ENCODE measurements around the gene PFKFB4.

The PFKFB4 gene

DNA sequence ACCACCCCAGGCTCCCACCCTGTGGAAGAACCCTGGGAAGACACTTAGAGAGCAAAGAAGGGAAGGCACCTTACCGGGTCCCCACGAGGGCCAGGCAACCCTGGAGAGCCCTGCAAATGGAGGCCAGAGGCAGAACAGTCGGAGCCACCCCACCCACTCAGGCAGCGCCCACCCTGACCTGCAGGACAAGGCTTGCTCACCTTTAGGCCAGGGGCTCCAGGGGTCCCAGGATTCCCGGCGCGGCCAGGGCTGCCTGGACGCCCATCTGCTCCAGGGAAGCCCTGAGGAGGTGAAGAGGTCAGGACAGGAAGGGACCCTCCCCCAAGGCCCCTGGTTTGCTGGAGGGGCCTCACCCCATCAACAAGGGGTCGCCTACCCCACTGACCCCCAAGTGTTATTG is 28.2 kb upstream of the PFKFB4 start:
- DNase-seq: no peak

DNA sequence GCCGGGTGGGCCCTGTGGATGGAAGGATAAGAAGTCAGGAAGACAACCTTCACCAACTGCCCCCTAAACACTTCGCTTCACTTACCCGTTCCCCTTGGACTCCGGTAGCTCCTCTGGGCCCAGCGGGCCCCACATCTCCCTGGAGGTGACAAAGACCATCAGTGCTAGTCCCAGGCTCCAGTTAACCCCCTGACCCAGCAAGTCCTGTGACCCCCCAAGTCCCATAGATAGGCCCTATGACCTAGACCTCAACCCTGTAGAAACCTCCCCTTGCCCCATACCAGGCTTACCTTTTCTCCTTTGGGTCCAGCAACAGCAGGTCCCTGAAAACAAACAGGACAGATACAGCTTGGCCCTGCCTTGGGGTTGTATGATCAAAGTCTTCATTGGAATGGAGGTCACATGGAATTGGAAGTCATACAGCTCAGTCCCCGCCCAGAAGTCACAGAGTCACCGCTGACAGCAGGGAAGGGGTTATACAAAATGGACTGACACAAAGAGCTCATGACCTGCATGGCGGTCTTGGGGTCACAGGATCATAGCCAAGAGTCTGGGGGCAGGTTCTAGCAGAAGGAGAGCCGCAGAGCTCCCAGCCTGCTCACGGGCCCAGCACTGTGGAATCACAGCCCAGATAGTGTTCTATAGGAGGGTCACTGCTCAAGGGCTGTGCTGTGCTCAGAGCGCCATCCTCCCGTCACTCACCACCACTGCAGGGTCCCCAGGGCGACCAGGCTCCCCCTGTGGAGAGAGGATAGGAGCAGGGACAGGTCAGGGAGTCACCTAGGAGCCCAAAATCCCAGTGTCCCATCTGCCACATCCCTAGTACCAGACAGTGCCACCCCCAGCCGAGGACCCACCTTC is 25.2 kb upstream of the PFKFB4 start:
- DNase-seq: no peak

DNA sequence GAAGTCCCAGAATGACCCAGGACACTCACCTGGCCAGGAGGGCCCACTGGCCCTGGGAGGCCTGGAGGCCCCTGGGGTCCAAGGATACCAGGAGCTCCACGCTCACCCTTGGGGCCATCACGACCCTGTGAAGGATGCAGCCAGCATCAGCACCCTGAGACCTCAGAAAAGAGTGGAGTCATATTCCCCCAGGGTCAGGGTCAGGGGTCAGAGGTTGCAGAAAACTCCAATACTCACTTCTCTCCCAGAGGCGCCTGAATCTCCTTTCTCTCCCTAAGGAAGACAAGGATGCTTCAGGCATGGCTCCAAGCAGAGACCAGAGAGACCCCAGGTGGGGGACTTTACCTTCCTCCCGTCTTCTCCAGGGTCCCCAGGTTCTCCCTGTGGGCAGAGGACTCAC is 20.0 kb upstream of the PFKFB4 start:
- DNase-seq: no peak

DNA sequence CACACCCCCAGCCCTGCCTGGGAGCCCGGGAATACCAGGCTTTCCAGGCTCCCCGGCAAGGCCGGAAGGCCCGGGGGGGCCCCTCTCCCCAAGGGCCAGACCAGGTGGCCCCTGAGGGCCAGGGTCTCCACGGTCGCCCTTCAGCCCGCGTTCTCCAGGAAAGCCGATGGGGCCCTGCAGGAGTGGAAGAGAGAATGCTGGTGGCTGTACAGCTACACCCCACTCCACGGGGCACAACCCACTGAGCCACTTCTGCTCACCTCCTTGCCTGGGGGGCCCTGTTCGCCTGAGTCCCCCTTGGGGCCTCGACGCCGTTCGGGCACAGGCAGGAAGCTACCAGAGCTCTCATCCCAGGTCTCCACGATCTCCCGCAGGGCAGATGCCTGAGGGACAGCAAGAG is 18.8 kb upstream of the PFKFB4 start:
- DNase-seq: no peak

- no peak for DNase-seq
These were observed 17.5 kb upstream of the PFKFB4 start for GRCh38 chr3:48573973-48574585.

GRCh38 chr3:48572517-48572916 is 15.9 kb upstream of the PFKFB4 start:
- DNase-seq: no peak

DNA sequence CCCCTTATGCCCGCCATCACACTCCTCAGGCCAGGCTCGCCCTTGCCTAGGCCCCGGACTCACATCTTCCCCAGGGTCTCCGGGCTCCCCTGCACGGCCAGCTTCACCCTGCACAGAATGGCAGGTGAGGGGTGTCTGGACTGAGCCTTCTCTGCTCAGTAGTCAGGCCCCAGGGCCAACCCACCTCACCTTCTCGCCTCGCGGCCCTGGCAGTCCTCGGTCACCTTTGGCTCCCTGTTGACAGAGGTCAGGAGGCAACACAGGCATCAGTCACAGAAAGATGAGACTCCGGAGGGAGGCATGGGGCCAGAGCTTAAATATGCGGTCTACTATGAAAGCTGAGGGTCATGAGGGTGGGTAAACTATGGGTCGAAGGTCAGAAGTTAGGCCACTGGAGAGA is 15.3 kb upstream of the PFKFB4 start:
- no peak for DNase-seq

DNA sequence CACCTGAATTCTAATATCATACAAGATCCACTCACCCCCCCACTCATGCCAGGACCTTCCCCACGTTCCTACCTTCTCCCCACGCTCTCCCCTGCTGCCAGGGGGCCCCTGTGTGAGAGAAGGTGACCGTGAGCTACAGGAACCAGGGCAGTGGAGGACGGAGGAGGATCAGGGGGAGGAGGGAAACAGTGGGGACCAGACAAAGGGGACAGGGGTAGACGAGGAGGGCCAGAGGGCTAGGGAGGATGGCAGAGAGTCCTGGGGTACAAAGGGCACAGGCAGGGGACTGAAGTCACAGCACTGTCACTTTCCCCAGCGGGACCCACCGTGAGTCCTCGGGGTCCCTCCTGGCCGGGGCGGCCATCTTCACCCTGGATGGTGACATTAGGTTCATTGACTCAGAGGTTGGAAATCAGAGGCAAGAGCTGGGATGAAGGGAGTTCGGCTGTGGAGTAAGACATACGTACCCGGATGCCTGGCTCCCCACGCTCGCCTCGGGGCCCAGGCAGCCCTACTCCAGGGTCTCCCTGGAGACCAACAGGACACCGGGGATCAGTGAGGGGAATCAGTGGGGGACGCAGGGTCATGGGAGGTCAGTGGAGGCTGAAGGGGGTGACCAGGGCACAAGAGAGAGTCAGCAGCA is 13.3 kb upstream of the PFKFB4 start:
- no peak for DNase-seq

- DNase-seq: no peak
These were observed 12.8 kb upstream of the PFKFB4 start for GRCh38 chr3:48569400-48569799.

DNA sequence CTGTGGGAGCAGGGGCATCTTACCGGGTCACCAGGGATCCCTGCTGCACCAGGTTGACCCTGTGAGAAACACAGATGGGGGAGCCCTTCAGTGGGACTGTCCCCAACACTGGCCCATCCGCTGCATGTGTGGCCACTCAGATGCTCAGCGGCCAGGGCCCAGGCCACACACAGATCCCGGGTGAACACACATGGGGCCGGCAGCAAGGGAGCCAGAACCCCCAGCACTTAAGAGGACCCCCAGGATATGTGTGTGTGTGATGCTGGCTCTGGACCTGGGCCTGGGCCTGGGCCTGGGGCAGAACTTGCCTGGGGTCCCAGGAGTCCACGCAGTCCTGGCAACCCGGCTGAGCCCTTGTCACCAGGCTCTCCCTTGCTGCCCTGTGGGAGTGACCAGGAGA is 11.9 kb upstream of the PFKFB4 start:
- DNase-seq: no peak

DNA sequence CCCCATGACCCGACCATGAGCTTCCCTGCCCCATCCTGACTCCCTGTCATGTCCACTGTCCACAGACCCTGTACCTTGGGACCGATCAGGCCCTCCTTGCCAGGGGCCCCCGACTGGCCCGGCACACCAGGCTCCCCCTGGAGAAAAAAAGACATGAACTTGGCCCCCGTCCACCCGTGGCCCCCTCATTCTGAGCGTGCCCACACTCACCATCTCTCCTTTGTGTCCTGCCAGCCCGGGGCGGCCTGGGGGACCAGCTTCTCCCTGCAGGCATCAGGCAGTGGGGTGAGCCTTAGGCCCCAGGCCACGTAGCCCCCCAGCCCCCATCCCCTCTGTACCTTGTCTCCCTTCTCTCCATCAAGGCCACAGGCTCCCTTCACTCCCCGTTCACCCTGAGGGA is 10.9 kb upstream of the PFKFB4 start:
- DNase-seq: no peak

- no peak for DNase-seq
These were observed 10.5 kb upstream of the PFKFB4 start for GRCh38 chr3:48567090-48567489.

- no peak for DNase-seq
These were observed 9.8 kb upstream of the PFKFB4 start for GRCh38 chr3:48566401-48566760.

GRCh38 chr3:48565591-48566400 is 9.2 kb upstream of the PFKFB4 start:
- no peak for DNase-seq

- no peak for DNase-seq
These were observed 8.6 kb upstream of the PFKFB4 start for GRCh38 chr3:48565186-48565585.

DNA sequence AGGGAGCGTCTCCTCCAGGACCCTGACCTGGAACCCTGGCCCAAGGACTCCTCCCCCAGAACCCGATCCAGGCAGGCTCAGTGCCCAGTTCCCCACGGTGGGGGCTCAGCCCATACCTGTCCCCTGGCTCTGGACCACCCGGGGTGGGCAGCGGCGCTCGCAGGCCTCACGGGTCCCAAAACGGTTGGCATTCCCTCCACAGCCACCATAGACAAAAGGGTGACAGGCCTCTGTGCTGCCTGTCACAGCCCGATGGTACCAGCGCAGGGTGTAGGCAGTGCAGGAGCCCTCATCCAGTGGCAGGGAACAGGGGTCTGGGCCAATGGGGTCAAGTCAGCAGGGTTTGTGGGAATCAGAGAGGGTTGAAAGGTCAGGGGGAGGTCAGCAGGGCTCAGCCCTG is 8.1 kb upstream of the PFKFB4 start:
- no peak for DNase-seq

GRCh38 chr3:48564022-48564421 is 7.4 kb upstream of the PFKFB4 start:
- peak; percentile 19 for DNase-seq

- DNase-seq: no peak
These were observed 6.8 kb upstream of the PFKFB4 start, which contains the start of gene UCN2 for GRCh38 chr3:48563382-48563918. TSS of gene UCN2 (minus strand) at chr3:48563781. CDS start at chr3:48563124, 657 bp downstream.

DNA sequence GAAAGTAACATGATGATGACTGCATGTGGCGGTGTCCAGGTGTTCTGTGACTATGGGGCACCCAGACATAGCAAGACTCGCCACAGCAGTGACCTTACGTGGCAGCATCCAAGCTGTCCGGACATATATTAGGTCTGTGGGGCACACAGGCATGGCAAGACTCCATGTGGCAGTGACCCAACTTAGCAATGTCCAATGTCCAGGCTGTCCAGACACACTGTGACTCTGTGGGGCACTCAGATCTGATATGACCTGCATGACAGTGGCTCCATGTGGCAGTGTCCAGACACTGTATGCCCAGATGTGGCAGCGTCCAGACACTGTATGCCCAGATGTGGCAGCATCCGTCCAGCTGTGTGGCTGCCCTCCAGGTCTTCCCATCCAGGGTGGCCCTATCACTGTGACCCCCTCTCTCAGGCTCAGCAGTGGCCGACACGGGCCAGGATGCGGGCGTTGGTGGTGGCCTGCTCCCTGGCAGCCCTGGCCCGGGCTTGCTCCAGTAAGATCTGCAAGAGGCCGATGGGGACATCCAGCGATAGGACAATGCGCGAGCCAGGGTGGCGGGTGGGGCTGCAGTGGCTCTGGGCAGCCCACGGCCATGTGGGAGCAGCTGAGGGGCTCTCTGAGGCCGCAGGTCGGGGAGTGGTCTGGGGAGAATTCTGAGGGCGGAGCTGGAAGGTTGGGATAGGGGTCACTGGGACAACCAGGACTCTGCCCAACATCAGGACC is 5.9 kb upstream of the PFKFB4 start:
- DNase-seq: no peak

DNA sequence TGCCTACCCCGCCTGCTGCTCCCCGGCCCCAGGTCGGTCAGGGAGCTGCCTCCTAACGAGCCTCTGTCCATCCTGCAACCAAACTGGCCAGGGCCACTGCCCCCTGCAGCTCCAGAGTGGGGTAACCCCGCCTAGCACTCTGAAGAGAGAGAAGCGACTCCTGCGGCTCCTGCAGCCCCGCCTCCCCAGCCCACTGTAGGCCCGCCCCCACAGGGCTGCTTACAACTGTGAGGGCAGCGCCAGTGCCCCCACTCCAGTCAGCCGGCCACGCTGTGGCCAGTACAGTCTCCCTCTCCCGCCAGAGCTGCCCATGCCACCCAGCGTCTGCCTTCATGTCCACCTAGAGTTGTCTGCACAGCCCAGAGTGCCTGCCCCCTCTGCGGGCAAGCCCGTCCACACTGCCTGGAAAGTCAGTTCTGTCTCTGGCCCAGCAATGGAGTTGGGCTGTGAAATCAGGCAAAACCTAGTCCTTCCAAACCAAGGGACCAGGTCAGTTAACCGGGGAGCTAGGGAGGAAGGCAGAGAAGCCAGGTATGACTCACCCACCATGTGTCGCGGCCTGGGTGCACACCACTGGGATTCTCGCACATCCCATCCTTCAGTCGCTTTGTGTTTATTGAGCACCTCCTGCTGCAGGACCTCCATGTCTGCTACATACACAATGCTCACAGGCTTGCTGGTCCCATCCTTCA is 4.6 kb upstream of the PFKFB4 start:
- no peak for DNase-seq

GRCh38 chr3:48560648-48561018 is 4.0 kb upstream of the PFKFB4 start:
- DNase-seq: no peak

Measured in CD4-positive, alpha-beta T cell treated with Interleukin-17A for 4 hours (primary cell).